Stimulated activated CD4-positive, alpha-beta T cell treated with anti-CD3 and anti-CD28 coated beads, Interleukin-15, amount 100 ng/mL, for 48 hours (primary cell): ENCODE results near the gene RPH3AL.

Source experiments
- DNase-seq, 2 donors: peaks; one replicate each; pipeline ENCODE4 v3.0.0-alpha.2; 2020; ENCODE audit warnings: low read depth in 2 of 2

Gene RPH3AL, protein sequence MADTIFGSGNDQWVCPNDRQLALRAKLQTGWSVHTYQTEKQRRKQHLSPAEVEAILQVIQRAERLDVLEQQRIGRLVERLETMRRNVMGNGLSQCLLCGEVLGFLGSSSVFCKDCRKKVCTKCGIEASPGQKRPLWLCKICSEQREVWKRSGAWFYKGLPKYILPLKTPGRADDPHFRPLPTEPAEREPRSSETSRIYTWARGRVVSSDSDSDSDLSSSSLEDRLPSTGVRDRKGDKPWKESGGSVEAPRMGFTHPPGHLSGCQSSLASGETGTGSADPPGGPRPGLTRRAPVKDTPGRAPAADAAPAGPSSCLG

DNA sequence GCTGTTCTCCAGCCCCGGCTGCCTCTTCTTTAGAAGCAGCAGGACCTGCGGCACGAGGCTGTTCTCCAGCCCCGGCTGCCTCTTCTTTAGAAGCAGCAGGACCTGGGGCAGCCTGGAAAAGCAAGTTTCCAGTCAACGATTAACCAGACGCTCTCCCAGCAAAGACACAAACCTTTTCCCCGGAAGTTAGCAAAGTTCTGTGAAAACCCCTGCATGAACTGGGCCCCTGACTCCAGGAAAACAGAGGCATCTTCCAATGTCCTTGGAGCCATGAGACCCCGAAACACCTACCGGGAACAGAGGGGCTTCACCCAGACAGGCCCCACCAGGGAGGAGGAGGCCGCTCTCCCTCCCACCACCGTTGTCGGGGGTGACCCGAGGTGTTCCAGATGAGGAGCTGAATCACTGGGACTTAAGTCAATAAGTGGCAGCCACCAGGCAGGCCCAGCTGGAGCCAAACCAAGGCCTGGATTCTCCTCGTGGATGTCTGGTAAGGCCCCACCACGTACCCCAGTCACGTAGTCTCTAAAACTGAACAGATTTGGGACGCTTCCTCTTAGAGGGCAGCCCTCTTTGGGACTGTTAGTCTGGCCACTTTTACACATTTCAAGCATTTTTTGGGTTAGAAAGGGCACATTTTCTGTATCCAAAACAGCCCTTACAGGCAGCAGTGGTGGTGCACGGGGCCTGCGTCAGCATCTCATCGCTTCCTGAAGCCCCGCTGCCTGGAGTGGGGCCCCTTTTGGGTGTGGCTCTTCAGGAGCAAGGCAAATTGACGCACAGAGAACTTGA lies at the start of gene RPH3AL:
TSS of gene RPH3AL (minus strand) at position 387 of the 792 bp plus-strand sequence. CDS start 25,264 bp downstream, outside the sequence.
- DNase-seq = no peak

DNA sequence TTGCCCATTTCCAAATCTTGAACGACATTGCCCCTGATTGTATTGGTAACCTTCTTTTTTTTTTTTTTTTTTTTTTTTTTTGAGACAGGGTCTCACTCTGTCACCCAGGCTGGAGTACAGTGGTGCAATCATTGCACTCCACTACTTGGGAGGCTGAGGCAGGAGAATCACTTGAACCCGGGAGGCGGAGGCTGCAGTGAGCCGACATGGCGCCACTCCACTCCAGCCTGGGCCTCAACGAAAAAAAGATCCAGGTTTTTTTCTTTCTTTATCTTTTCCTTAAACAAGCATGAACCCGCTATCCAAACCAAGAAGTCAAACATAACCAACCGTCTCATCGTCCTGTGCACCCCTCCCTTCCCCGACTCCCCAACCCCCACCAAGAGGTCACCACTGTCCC lies 47.6 kb upstream of the RPH3AL start:
- DNase-seq = no peak

DNA sequence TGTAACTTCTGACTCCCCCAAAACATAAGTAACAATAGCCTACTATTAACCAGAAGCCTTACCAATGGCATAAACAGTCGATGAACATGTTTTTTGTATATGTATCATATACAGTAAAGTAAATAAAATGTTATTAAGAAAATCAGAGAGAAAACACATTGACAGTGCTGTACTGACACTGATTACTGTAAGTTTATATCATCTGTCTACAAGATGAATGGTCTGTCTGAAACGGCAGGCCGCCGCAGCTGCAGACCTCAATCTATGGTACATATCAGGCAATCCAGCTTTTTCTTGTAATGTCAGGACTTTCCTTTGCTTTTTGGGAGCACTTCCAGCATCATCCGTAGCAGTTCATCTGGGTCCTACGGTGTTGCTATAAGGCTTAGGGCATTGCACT lies 44.2 kb upstream of the RPH3AL start:
- DNase-seq = no peak

DNA sequence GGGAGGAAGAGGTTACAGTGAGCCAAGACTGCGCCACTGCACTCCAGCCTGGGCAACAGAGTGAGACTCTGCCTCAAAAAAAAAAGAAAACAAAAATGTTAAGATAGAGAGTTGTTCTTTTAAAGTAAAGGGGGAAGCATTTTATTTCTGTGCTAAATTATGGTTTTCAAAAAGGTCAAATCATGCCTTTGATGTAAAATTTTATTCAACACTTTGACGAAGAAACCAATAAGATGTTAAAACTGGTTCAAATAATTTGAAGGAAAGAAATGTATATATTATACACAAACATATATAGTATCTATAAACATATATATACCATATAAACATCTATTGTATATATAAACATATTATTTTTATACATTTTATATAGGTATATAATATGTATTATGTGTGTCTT lies 43.4 kb upstream of the RPH3AL start:
- no peak for DNase-seq

DNA sequence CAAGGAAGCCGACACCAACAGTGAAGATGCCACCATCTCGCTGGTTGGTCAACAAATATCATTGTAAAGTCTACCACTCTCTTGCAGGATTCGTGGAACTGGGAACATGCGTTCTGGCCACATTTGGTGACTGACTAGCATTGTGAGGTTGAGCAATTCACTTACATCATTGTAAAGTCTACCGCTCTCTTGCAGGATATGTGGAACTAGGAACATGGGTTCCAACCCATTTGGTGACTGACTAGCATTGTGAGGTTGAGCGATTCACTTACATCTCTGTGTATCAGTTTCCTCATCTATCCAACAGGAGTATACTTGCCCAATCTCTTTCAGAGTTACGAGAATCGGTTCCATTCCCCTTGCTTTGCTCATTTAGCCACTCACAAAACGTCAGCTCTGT lies 42.6 kb upstream of the RPH3AL start:
- DNase-seq = no peak

DNA sequence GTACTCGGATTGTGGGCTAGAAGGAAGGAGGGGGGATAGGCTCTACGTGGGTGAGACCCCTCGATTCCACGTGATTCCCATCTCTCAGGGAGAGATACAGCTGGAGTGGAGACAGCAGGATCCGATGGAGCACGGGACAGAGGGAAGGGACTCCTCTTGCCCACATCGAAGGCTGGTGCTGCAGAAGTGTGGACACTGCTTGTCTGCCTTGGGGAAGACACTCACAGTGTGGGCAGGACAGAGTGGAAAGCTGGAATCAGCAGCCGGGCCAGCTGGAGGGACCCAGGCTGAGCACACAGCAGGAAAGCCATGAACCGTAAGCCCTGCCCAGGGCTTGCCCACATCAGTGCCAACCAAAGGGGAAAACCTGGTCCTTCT lies 42.1 kb upstream of the RPH3AL start:
- no peak for DNase-seq

DNA sequence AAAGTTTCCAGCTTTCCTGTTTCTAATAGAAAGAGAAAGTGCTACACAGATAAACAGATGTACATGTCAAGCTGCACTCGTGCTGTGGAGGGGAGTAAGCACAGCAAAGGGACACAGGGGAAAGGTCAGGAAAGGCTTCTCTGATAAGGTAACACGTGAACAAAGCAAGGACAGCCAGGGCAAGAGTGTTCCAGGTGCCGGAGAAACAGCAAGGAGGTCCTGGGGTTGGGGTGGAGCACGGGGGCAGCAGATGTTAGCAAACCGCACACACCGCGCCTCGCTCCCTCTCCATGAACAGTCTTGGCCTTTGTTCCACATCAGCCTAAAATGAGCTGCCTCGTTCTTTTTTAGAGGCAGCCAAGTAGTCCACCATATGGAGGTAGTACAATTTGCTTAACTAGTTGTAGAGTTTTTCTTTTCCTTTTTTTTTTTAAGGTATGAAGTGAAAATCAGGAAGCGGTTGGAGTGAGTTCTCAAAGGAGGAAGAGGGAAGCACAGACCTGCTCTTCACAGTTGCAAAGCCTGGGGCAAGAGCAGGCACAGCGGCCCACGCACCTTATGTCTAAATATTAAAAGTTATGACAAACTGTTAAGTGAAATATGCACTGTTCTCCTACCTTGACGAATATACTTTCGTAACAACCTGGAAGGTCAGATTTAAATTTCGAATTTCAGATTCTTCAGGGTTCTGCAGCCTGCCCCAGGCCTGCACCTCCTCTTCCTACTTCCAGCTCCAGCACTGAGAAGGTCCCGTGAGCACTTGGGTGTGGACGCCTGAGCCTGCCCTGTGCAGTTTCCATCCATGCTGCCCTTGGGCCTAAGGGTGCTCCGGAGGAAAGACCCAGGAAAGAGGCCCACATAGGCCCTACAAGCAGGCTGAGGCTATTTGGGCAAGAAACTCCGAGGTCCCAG lies 41.5 kb upstream of the RPH3AL start:
- DNase-seq = no peak

DNA sequence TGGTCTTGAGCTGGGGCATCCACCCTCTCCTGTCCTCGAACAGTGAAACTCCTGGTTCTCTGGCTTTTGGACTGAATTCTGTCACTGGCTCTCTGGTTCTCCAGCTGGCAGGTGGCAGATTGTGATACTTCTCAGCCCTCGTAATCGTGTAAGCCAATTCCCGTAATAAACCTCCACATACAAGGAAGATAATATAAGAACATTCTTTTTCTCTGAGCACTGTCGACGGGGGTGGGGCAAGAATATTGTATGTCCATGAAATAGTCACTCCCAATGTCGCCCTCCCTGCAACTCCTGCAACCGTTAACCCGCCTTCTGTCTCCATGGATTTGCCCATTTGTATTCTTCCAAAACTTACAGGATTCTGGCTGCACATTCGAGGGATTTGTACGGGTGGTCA lies 39.2 kb upstream of the RPH3AL start:
- DNase-seq = no peak

DNA sequence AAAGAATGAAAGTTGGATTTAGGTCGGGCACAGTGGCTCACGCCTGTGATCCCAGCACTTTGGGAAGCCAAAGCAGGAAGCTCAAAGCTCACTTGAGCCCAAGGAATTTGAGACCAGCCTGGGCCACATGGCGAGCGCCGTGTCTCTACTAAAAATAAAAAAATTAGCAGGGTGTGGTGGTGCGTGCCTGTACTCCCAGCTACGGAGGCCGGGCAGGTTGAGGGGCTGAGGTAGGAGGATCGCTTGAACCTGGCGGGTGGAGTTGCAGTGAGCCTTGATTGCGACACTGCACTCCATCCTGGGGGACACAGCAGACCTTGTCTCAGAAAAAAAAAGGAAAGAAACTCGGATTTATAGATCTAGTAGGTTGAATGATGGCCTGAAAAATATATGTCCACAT lies 37.4 kb upstream of the RPH3AL start:
- DNase-seq = no peak

DNA sequence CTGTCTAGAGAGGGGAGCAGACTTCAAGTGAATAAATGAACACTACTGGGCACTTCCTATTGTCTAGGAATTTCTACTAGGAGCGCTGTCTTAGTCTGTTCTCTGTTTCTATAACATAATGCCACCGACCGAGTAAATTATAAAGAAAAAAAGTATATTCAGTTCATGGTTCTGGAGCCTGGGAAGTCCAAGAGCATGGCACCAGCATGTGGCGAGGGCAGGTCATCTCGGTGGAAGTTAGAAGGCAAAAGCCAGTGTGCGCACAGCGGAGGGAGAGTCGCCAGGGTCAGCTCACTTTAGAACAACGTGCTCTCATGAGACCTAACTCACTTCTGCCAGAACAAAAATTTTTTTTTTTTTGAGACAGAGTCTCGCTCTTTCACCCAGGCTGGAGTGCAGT lies 35.5 kb upstream of the RPH3AL start:
- DNase-seq = no peak

DNA sequence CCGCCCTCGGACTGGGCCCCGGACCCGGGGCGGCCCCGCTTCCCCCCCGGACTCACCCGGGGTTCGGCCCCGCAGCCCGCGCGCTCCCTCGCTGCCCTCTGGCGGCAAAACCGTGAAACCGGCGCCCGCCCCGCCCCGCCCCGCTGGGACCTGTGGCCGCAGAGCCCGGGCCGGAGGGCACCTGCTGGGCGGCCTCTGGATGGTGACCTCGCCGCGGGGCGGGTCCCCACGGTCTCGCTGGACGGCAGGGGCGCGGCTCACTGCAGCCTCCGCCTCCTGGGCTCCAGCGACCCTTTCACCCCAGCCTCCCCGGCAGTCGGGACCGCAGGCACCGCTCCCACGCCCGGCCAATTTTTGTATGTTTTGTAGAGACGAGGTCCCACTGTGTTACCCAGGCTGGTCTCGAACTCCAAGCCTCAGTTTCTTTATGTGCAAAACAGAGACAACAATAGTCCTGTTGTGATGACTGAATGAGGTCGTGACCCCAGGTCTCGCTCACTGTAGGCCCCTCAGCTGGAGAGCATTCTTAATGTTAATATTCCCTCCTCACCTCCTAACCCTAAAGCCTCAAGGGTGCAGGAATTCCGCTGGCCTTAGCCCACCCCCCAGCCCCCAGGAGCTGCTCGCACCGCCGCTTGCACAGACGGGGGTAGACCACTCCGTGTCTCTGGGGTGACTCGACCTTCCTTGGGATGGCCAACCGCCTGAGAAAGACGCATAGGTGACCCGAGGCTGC lies 33.7 kb upstream of the RPH3AL start:
- DNase-seq = peak; percentile 24 to 62

DNA sequence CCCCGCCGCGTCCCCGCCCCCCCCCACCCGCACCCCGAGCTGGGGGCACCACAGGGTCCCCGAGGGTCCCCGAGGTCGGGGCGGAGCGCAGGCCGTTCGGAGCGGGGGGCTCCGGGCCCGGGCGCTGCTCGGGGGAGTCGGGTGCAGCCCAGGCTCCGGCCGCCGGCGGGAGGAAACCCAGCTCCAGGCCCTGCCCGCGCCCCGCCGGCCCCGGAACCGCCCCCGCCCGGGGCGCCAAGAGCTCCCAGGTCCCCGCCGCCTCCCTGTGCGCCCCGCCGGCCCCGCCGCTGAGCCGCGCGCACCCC lies 33.2 kb upstream of the RPH3AL start:
- no peak for DNase-seq

DNA sequence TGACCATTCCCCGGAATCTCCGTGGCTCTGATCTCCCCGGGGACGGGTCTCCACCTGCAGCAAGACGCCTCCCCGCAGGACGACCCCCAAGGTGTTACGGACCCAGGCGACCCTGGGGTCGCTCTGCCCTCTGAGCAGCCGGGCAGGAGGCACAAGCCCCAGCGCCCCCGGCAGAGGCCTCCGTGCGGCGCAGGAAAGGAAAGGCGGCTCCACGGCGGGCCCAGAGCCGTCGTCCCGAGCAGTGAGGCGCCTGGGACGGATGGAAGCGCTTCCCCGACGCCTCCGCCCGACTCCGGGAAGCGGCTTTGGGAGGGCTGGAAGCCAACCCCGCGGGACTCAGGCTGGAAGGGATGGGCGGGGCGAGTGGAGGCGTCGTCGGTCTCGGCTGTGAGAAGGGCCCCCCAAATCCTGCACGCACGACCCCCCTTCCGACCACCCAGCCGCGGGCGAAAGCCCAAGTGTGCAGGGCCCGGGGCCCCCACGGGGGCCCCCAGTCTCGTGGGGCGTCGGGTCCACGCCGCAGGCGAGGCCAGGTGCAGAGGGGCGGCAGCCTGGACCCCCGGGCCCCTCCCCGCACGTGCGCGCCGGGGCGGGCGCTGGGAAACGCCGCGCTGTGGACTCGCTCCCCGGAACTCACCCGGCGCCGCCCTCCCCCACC lies 32.7 kb upstream of the RPH3AL start:
- no peak for DNase-seq

DNA sequence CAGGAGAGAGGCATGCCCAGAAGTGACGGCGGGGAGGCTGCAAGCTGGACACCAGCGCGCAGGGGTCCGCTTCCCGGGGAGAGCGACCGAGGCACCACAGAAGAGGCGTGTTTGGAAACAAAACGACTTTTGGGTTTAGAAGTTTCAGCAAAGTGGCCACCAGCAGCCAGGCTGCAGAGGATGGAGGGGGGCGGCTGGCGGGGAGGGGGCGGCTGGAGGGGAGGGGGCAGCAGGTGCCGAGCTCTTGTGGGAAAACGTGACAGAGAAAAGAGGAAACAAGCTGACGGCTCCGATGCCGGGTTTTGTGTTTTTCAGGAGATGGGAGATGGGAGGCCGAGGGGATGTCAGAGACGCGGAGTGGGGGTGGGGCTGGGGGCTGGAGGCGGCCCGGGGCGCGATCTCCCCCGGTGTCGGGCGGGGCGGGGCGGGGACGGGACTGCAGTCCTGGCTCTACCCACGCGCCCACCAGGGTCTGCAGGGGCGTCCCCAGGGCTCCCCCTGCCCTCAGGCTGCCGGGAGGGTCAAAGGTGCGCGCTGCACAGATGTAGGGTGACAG lies 32.1 kb upstream of the RPH3AL start:
- no peak for DNase-seq

DNA sequence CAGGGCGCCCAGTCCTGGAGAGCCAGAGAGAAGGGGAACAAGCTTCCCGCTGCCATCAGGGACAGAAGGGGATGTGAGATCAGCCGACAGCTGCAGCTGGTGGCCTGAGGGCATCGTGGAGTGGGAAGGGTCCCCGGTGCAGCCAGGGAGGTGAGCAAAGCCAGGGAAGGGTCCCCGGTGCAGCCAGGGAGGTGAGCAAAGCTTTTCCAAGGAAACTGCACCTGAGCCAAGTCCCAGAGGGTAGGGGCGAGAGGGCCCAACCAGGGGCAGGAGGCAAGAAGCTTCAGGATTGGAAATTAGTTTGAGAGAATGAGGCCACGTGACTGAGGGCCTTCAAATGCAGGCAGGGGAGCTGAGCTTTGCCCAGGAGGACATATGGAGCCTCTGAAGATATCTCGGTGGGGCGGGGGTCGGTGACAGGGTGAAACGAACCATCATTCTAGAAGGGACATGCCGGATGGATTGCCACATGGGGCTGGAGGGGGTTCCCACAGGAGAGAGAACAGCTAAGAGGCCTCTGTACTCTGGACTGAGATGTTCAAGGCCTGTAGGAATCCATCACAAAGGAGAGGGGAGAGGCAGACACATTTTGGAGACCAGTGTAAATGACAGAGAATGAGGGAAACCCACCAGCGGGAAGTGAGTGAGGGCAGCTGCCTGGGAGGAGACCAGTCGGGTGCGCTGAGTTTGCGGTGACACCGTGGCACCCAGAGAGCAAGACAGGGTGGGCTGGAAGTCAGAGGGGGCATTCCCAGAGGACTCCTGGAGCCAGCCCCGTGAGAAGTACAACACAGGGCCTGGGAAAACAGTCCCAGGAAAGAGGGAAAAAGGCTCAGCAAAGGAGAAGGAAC lies 31.4 kb upstream of the RPH3AL start:
- no peak for DNase-seq

DNA sequence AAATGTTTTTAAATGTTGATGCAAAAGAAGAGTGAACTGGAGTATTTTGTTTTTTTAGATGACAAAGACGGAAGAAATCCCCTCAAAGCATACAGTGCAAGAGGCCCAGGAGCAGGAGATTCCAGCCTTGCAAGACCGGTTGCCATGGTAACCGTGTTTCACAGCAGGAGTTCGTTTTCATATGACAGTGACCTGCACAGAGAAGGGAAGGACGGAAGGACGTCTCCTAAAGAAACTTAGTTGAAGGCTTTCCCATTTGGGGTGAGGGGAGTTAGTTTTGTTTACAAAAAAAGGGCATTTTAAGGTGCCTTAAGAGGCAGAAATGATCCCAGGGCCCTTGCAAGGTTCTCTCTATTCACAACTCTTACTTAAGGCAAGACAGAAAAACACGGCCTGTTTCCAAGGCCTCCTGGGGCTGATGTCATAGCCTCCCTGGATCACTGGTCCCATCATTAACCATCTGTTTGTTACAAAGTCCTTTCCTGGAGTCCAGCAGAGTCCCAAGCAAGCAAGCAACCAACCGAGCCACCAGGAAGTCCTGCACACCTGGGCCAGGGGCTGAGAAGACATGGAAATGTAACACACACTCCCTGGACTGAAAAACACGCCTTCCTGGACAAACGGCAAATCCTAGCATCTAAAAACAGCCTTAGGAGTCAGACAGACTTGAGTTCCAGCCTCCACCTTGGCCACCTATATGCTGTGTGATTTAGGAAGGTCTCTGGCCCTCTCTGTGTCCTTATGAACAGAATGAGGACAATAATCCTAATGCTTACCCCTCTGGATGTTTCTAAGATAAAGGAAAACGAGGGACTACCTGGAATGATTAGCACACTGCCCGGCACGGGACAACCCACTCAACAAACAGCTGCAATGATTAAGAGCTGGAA lies 30.3 kb upstream of the RPH3AL start:
- no peak for DNase-seq

DNA sequence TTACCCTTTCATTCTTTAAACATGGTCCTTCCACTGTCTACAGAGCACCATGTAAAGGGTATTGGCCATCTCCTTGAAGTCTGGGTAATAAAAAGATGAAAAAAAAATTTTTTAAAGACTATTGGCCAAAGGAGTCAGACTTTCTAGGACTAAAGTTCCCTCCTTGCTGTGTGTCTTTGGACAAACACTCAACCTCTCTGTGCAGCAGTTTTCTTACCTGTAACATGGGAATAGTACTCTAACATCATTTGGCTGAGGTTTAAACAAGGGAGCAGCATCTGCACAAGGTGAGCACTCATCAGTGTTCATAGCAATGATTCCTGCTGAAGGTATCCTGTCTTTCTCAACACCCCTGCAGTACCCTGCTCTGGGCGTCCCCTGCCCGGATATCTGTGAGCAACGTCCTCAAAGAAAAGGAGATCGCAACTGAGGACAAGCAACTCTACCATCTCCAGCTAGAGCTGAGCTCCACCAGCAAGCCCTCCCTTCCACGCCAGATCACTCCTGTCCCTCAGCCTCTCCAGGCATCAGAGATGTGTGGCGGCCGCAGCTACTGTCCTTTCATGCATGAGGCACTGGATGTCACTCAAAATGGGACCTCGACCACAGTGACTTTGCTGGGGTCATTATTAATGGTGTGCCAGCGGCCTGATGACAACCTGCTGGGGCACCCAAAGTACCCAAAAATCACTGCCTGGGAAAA lies 29.5 kb upstream of the RPH3AL start:
- DNase-seq = no peak

DNA sequence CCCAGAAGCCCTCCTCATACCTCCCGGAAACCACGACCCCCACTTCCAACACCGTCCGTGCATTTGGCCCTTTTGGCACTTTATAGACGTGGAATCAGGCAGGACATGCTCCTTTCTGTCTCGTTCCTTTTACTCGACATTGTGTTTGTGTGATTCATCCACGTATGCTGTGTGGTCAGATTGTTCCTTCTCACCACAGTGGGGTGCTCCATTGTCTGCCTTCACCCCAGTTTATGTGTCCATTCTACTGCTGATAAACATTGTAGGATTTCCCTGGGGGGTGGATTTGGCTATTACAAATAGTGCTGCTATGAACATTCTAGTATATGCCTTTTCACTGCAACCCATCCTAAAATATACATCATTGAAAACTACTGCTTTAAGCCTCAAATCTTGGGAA lies 28.9 kb upstream of the RPH3AL start:
- DNase-seq = no peak
